Ectodermal cell (in vitro differentiated cells): ENCODE data around the gene MEX3D.
"Not testable (repeated sequence)": the region's sequence is repeated elsewhere in the genome, so short reads cannot be mapped to it uniquely, and the experiment has no call there.

Source experiments
- H3K27ac ChIP-seq: 2 replicates; pipeline ENCODE4 v1.7.0; 2013; ENCODE audit warnings: mild to moderate bottlenecking, low read depth, low read length; ENCODE audit not compliant: insufficient read depth, poor library complexity, severe bottlenecking
- H3K27me3 ChIP-seq: 2 replicates; pipeline ENCODE4 v1.7.0; 2013; ENCODE audit warnings: mild to moderate bottlenecking, low read length; ENCODE audit not compliant: insufficient read depth, control insufficient read depth, poor library complexity, severe bottlenecking
- H3K36me3 ChIP-seq: one replicate; pipeline ENCODE4 v1.7.0; 2013; ENCODE audit warnings: low read length; ENCODE audit not compliant: control insufficient read depth, insufficient read depth
- H3K4me1 ChIP-seq: one replicate; pipeline ENCODE4 v1.7.0; 2013; ENCODE audit warnings: low read length; ENCODE audit not compliant: control insufficient read depth, insufficient read depth
- H3K4me3 ChIP-seq: 2 replicates; pipeline ENCODE4 v1.7.0; 2013; ENCODE audit warnings: low read depth, low read length, control low read depth; ENCODE audit not compliant: insufficient read depth
- H3K9me3 ChIP-seq: 2 replicates; pipeline ENCODE4 v1.7.0; 2013; ENCODE audit warnings: mild to moderate bottlenecking, low read length, moderate library complexity; ENCODE audit not compliant: control insufficient read depth
- WGBS, 2 experiments: methylation state at CpG; one replicate each; pipeline ENCODE4 v1.1.7; 2013; ENCODE audit warnings: missing lambda C conversion rate in 2 of 2; 5-methylcytosine and 5-hydroxymethylcytosine counted together

The MEX3D gene

GRCh38 chr19:1556390-1557070 lies 11.6 kb downstream of the MEX3D start:
- Histone ChIP-seq H3K36me3 (peaks cover 7% of the 10 kb centered on the region), H3K4me1 (peaks cover 10% of the 10 kb centered on the region), H3K4me3 (no peak overlapping the region), H3K27me3 (no peaks in the 10 kb centered on the region), H3K9me3 (no peaks in the 10 kb centered on the region), H3K27ac (no peak overlapping the region)
- 97% methylated on average over 66 of the region's 66 CpGs for WGBS, 2 experiments

GRCh38 chr19:1555487-1556389 lies 12.4 kb downstream of the MEX3D start:
- peaks cover 7% of the 10 kb centered on the region for H3K36me3 ChIP-seq

GRCh38 chr19:1554968-1555367 lies 13.2 kb downstream of the MEX3D start:
- Histone ChIP-seq H3K27me3 (no peaks in the 10 kb centered on the region), H3K36me3 (peaks cover 7% of the 10 kb centered on the region), H3K4me1 (peaks cover 5% of the 10 kb centered on the region), H3K9me3 (no peaks in the 10 kb centered on the region), H3K4me3 (no peak overlapping the region), H3K27ac (no peak overlapping the region)
- WGBS, 2 experiments, result 91% methylated on average over 24 of the region's 24 CpGs

More at GRCh38 chr19:1555487-1556389, 12.4 kb downstream of the MEX3D start:
- peaks cover 5% of the 10 kb centered on the region for H3K4me1 ChIP-seq
- WGBS, 2 experiments, result 95 to 96% methylated on average over 121 of the region's 121 CpGs
- H3K4me3 ChIP-seq, result no peak overlapping the region
- H3K27me3 ChIP-seq, result no peaks in the 10 kb centered on the region
- H3K9me3 ChIP-seq, result no peaks in the 10 kb centered on the region
- no peak overlapping the region for H3K27ac ChIP-seq

- Histone ChIP-seq H3K4me3 (no peak overlapping the region), H3K27me3 (no peaks in the 10 kb centered on the region), H3K36me3 (peaks cover 7% of the 10 kb centered on the region), H3K27ac (no peak overlapping the region), H3K4me1 (peaks cover 1% of the 10 kb centered on the region), H3K9me3 (no peaks in the 10 kb centered on the region)
- 87 to 91% methylated on average over 10 of the region's 10 CpGs for WGBS, 2 experiments
Observed at GRCh38 chr19:1553415-1553814, 14.7 kb downstream of the MEX3D start.

GRCh38 chr19:1551068-1552040 lies 16.8 kb downstream of the MEX3D start:
- peaks cover under 1% of the 10 kb centered on the region for H3K36me3 ChIP-seq
- H3K27ac ChIP-seq, result no peak overlapping the region
- H3K27me3 ChIP-seq, result no peaks in the 10 kb centered on the region
- 89 to 92% methylated on average over 16 to 17 of the region's 17 CpGs for WGBS, 2 experiments
- H3K9me3 ChIP-seq, result no peaks in the 10 kb centered on the region
- H3K4me1 ChIP-seq, result no peaks in the 10 kb centered on the region
- no peak overlapping the region for H3K4me3 ChIP-seq

GRCh38 chr19:1549332-1549945 lies 18.7 kb downstream of the MEX3D start:
- Histone ChIP-seq H3K4me1 (no peaks in the 10 kb centered on the region), H3K27me3 (peaks cover 13% of the 10 kb centered on the region), H3K36me3 (no peaks in the 10 kb centered on the region), H3K4me3 (no peak overlapping the region), H3K9me3 (no peaks in the 10 kb centered on the region), H3K27ac (no peak overlapping the region)
- WGBS, 2 experiments, result 81 to 86% methylated on average over 4 of the region's 4 CpGs

GRCh38 chr19:1540365-1540925 lies 27.7 kb downstream of the MEX3D start:
- no peaks in the 10 kb centered on the region for H3K4me1 ChIP-seq
- H3K36me3 ChIP-seq, result no peaks in the 10 kb centered on the region
- peaks cover 10% of the 10 kb centered on the region for H3K27me3 ChIP-seq
- no peak overlapping the region for H3K27ac ChIP-seq
- H3K9me3 ChIP-seq, result no peaks in the 10 kb centered on the region
- WGBS, 2 experiments, result 63 to 64% methylated on average over 17 of the region's 17 CpGs
- H3K4me3 ChIP-seq, result no peak overlapping the region

GRCh38 chr19:1539749-1540148 lies 28.4 kb downstream of the MEX3D start:
- H3K4me3 ChIP-seq, H3K4me1 ChIP-seq, H3K27me3 ChIP-seq, H3K36me3 ChIP-seq, H3K9me3 ChIP-seq, H3K27ac ChIP-seq: not testable (repeated sequence)
- WGBS, 2 experiments, result 96% methylated on average over 9 to 11 of the region's 11 CpGs

- Histone ChIP-seq H3K27me3 (no peaks in the 10 kb centered on the region), H3K36me3 (no peaks in the 10 kb centered on the region), H3K9me3 (no peaks in the 10 kb centered on the region), H3K4me1 (no peaks in the 10 kb centered on the region), H3K27ac (no peak overlapping the region), H3K4me3 (no peak overlapping the region)
- 73 to 74% methylated on average over 15 of the region's 15 CpGs for WGBS, 2 experiments
Observed at GRCh38 chr19:1538978-1539377, 29.1 kb downstream of the MEX3D start.
